A549 (cell line): ENCODE data around the gene DPYD.

Experiments
- CBX8 ChIP-seq: fragments of 200-600 bp; sonication (generic); IDR thresholded peaks from 2 replicates; pipeline ENCODE4 v1.6.1; 2016
- EP300 ChIP-seq, 2 experiments: fragments of >200 bp; sonication (Bioruptor Twin); formaldehyde crosslinking; IDR thresholded peaks; 2 replicates in 1 of 2; 3 replicates in 1 of 2; pipeline ENCODE4 v1.6.1; 2016 to 2017
- HDAC2 ChIP-seq: fragments of 200-600 bp; sonication (generic); IDR thresholded peaks from 2 replicates; pipeline ENCODE4 v1.6.1; 2016
- HEYL ChIP-seq: fragments of 250-450 bp; sonication (Bioruptor Pico); IDR thresholded peaks from 2 replicates; pipeline ENCODE4 v1.8.0; 2021; ENCODE audit warnings: mild to moderate bottlenecking, moderate library complexity
- MAFK ChIP-seq: fragments of 450-650 bp; IDR thresholded peaks from 2 replicates; pipeline ENCODE4 v1.6.1; 2014; ENCODE audit not compliant: partially characterized antibody
- POLR2A ChIP-seq: IDR thresholded peaks from 2 replicates; pipeline ENCODE4 v1.6.1; 2012; ENCODE audit warnings: mild to moderate bottlenecking, low read length
- RAD21 ChIP-seq, 2 experiments: fragments of >200 bp in 1 of 2; sonication (Bioruptor Twin) in 1 of 2; formaldehyde crosslinking in 1 of 2; IDR thresholded peaks in 1 of 2; conservative IDR thresholded peaks in 1 of 2; 2 replicates in 1 of 2; 3 replicates in 1 of 2; pipeline ENCODE4 v1.6.1; 2012 to 2018; ENCODE audit warnings: inconsistent platforms in 1 of 2
- SMC3 ChIP-seq: fragments of >200 bp; sonication (Bioruptor Twin); formaldehyde crosslinking; IDR thresholded peaks from 3 replicates; pipeline ENCODE4 v1.6.1; 2018; ENCODE audit warnings: inconsistent platforms
- TF ChIP-seq, protein P1 (sequence below): fragments of >200 bp; sonication (Bioruptor Twin); formaldehyde crosslinking; IDR thresholded peaks from 3 replicates; pipeline ENCODE4 v1.5.1; 2016
- TF ChIP-seq, protein P2 (sequence below): fragments of 250-450 bp; sonication (Bioruptor Pico); IDR thresholded peaks from 2 replicates; pipeline ENCODE4 v1.5.0; 2021; ENCODE audit warnings: mild to moderate bottlenecking, moderate library complexity, borderline replicate concordance

DNA sequence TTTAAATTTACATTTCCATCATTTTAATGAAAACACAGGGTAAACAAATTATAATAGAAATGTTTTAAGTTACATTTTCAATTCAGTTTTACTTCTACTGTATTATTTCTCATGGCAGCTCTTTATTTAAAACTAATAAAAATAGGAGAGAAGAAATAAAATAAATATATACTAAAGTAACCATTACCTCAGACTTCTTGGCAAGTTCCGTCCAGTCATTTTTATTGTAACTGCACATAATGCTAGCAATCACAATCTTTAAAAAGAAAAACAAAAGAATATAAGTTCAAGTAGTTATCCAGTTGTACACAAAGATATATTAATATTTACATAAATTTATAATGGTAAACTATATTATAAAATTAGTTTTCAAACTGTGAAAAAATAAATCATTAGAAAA is 538.6 kb downstream of the DPYD start:
- TF ChIP-seq, protein P1, sequence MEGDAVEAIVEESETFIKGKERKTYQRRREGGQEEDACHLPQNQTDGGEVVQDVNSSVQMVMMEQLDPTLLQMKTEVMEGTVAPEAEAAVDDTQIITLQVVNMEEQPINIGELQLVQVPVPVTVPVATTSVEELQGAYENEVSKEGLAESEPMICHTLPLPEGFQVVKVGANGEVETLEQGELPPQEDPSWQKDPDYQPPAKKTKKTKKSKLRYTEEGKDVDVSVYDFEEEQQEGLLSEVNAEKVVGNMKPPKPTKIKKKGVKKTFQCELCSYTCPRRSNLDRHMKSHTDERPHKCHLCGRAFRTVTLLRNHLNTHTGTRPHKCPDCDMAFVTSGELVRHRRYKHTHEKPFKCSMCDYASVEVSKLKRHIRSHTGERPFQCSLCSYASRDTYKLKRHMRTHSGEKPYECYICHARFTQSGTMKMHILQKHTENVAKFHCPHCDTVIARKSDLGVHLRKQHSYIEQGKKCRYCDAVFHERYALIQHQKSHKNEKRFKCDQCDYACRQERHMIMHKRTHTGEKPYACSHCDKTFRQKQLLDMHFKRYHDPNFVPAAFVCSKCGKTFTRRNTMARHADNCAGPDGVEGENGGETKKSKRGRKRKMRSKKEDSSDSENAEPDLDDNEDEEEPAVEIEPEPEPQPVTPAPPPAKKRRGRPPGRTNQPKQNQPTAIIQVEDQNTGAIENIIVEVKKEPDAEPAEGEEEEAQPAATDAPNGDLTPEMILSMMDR, result no peak
- TF ChIP-seq EP300 (IDR thresholded peaks at IDR 0.05), result no peak
- TF ChIP-seq, protein P2, sequence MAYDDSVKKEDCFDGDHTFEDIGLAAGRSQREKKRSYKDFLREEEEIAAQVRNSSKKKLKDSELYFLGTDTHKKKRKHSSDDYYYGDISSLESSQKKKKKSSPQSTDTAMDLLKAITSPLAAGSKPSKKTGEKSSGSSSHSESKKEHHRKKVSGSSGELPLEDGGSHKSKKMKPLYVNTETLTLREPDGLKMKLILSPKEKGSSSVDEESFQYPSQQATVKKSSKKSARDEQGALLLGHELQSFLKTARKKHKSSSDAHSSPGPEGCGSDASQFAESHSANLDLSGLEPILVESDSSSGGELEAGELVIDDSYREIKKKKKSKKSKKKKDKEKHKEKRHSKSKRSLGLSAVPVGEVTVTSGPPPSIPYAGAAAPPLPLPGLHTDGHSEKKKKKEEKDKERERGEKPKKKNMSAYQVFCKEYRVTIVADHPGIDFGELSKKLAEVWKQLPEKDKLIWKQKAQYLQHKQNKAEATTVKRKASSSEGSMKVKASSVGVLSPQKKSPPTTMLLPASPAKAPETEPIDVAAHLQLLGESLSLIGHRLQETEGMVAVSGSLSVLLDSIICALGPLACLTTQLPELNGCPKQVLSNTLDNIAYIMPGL (CRISPR knock-in tag), result no peak
- TF ChIP-seq SMC3, result no peak
- no peak for TF ChIP-seq CBX8
- no peak for TF ChIP-seq RAD21 (conservative IDR thresholded peaks at IDR 0.05 in 1 of 2, IDR thresholded peaks at IDR 0.05 in 1 of 2)
- TF ChIP-seq POLR2A, result no peak
- no peak for TF ChIP-seq HDAC2
- no peak for TF ChIP-seq MAFK
- no peak for TF ChIP-seq HEYL (CRISPR knock-in tag)
